K562 (cell line): ENCODE results near the gene NFATC2. TPM values are rescaled to one million over a fixed set of nuclear protein-coding genes. Genes with fewer than 3 reads are reported as not detected.

Experiments used
- ATAC-seq: fragments of 200-7000 bp; cut with Tn5 transposase; 3 replicates; pipeline ENCODE4 v1.9.1; 2020; ENCODE audit warnings: moderate library complexity
- BruUV-seq: library from RNA; stranded (reverse); fragments of 400-500 nt; replicated peaks from 2 replicates; lab custom pipeline; 2021; lab: Mats Ljungman, UMichigan
- CTCF ChIA-PET: fragments of 300-600 bp; formaldehyde crosslinking; extraction: SDS; loops from one replicate; lab custom pipeline; 2021; ENCODE audit warnings: low intra/inter-chr PET ratio; lab: Yijun Ruan, JAX
- POLR2A ChIA-PET: fragments of 300-600, 350-650 bp; sonication (Branson Sonifier 250); formaldehyde crosslinking; extraction: SDS; loops from one replicate; lab custom pipeline; 2021; ENCODE audit warnings: antibody characterized with exemption, inconsistent platforms; lab: Yijun Ruan, JAX
- DNase-seq, 4 experiments: peaks; one replicate each; pipeline versions ENCODE4 v3.0.0 to v3.0.0-alpha.2; 2011 to 2018; ENCODE audit warnings: low spot score in 3 of 4, mixed read lengths in 3 of 4; ENCODE audit errors: extremely low read depth in 1 of 4
- FAIRE-seq: peaks from 2 replicates; lab custom pipeline; 2011; peaks lifted over from hg19 to GRCh38; lab: Jason Lieb, UNC
- H2AFZ ChIP-seq: 2 replicates; pipeline ENCODE4 v1.6.0; 2011; ENCODE audit warnings: low read depth, low read length, control low read depth, inconsistent platforms
- H3K27ac ChIP-seq: fragments of 200-600 bp; 3 replicates; pipeline ENCODE4 v1.8.0; 2011; ENCODE audit warnings: low read depth, mild to moderate bottlenecking, control low read depth, inconsistent platforms, low read length, moderate library complexity, mixed read lengths; ENCODE audit errors: extremely low read depth
- H3K27me3 ChIP-seq, 2 experiments: fragments of 300-600 bp in 1 of 2; 2 replicates in 1 of 2; 3 replicates in 1 of 2; pipeline versions ENCODE4 v1.6.0 to v1.8.0; 2011; ENCODE audit warnings: inconsistent platforms in 2 of 2, low read length in 2 of 2, mild to moderate bottlenecking in 1 of 2, mixed read lengths in 1 of 2, moderate library complexity in 1 of 2; ENCODE audit not compliant: control insufficient read depth in 2 of 2, insufficient read depth in 2 of 2
- H3K36me3 ChIP-seq: fragments of 300-600 bp; 3 replicates; pipeline ENCODE4 v1.8.0; 2011; ENCODE audit warnings: mild to moderate bottlenecking, low read length, inconsistent platforms; ENCODE audit not compliant: control insufficient read depth, insufficient read depth
- H3K4me1 ChIP-seq, 2 experiments: fragments of 200-600 bp in 1 of 2; replicated peaks in 1 of 2; 2 replicates in 1 of 2; 3 replicates in 1 of 2; pipeline versions ENCODE4 v1.5.1 to v1.8.0; 2011; ENCODE audit warnings: inconsistent platforms in 2 of 2, low read length in 2 of 2, mild to moderate bottlenecking in 1 of 2, mixed read lengths in 1 of 2, moderate library complexity in 1 of 2; ENCODE audit not compliant: control insufficient read depth in 2 of 2, insufficient read depth in 2 of 2
- H3K4me2 ChIP-seq: 2 replicates; pipeline ENCODE4 v1.6.1; 2011; ENCODE audit warnings: low read length, control low read depth, inconsistent platforms, mixed read lengths; ENCODE audit not compliant: insufficient read depth
- H3K4me3 ChIP-seq: fragments of 200-600 bp; sonication (generic), shearing (Covaris generic); 2 replicates; pipeline ENCODE4 v1.5.1; 2016; ENCODE audit warnings: control low read depth, inconsistent platforms
- H3K79me2 ChIP-seq: fragments of 200-600 bp; 3 replicates; pipeline ENCODE4 v1.8.0; 2011; ENCODE audit warnings: low read length, inconsistent platforms; ENCODE audit not compliant: control insufficient read depth, insufficient read depth
- H3K9ac ChIP-seq, 2 experiments: 2 replicates each; pipeline versions ENCODE4 v1.6.0 to v1.6.1; 2011; ENCODE audit warnings: low read depth in 2 of 2, low read length in 2 of 2, control low read depth in 1 of 2, inconsistent platforms in 1 of 2, mild to moderate bottlenecking in 1 of 2, mixed read lengths in 1 of 2; ENCODE audit not compliant: insufficient read depth in 1 of 2
- H3K9me1 ChIP-seq: one replicate; pipeline ENCODE4 v1.6.0; 2011; ENCODE audit warnings: inconsistent platforms, mild to moderate bottlenecking, low read length, moderate library complexity; ENCODE audit not compliant: control insufficient read depth, insufficient read depth
- H3K9me3 ChIP-seq: replicated peaks from 2 replicates; pipeline ENCODE4 v1.5.1; 2011; ENCODE audit warnings: low read depth, low read length, inconsistent platforms; ENCODE audit not compliant: control insufficient read depth, insufficient read depth
- H4K20me1 ChIP-seq: replicated peaks from 2 replicates; pipeline ENCODE4 v1.6.1; 2011; ENCODE audit warnings: low read length, inconsistent platforms, mixed read lengths; ENCODE audit not compliant: control insufficient read depth, insufficient read depth
- ARID1B ChIP-seq: fragments of 450-650 bp; IDR thresholded peaks from 2 replicates; pipeline ENCODE4 v1.6.1; 2016; ENCODE audit warnings: antibody characterized with exemption, mild to moderate bottlenecking, inconsistent platforms
- ARID2 ChIP-seq: fragments of 450-650 bp; IDR thresholded peaks from 2 replicates; pipeline ENCODE4 v1.6.1; 2017; ENCODE audit warnings: antibody characterized with exemption, mild to moderate bottlenecking
- HDAC6 ChIP-seq: IDR thresholded peaks from 2 replicates; pipeline ENCODE4 v1.6.1; 2012; ENCODE audit warnings: low read depth, mild to moderate bottlenecking, control low read depth, inconsistent platforms, low read length, moderate library complexity
- L3MBTL2 ChIP-seq: fragments of 450-650 bp; IDR thresholded peaks from 2 replicates; pipeline ENCODE4 v1.6.1; 2016; ENCODE audit warnings: mild to moderate bottlenecking, moderate library complexity
- MEF2D ChIP-seq: conservative IDR thresholded peaks from 2 replicates; pipeline ENCODE4 v1.6.1; 2016; ENCODE audit warnings: low read depth, missing genetic modification characterization, missing compliant biosample characterization
- NCOA2 ChIP-seq, 2 experiments: fragments of 450-650 bp; IDR thresholded peaks; 2 replicates each; pipeline ENCODE4 v1.6.1; 2018; ENCODE audit warnings: mild to moderate bottlenecking in 2 of 2, moderate library complexity in 1 of 2; ENCODE audit not compliant: partially characterized antibody in 2 of 2
- POLR2AphosphoS2 ChIP-seq: IDR thresholded peaks from 2 replicates; pipeline ENCODE4 v1.6.1; 2012; ENCODE audit warnings: low read length, improper control_type of control experiment
- PRPF4 ChIP-seq: fragments of 200-400 bp; formaldehyde crosslinking; IDR thresholded peaks from one replicate; pipeline ENCODE4 v1.6.1; 2017; ENCODE audit warnings: low read length, low read depth, mild to moderate bottlenecking; ENCODE audit not compliant: insufficient read depth, poor library complexity, severe bottlenecking
- RFX1 ChIP-seq: fragments of 450-650 bp; IDR thresholded peaks from 2 replicates; pipeline ENCODE4 v1.6.1; 2016; ENCODE audit warnings: mild to moderate bottlenecking, moderate library complexity
- RNF2 ChIP-seq: sonication (generic); IDR thresholded peaks from 2 replicates; pipeline ENCODE4 v1.6.1; 2016
- SIN3B ChIP-seq: fragments of 450-650 bp; IDR thresholded peaks from 2 replicates; pipeline ENCODE4 v1.6.1; 2017; ENCODE audit warnings: low read depth, mild to moderate bottlenecking, moderate library complexity
- SMARCE1 ChIP-seq: fragments of 450-650 bp; IDR thresholded peaks from 2 replicates; pipeline ENCODE4 v1.7.1; 2016; ENCODE audit warnings: mild to moderate bottlenecking
- SNIP1 ChIP-seq: fragments of 450-650 bp; IDR thresholded peaks from 2 replicates; pipeline ENCODE4 v1.7.1; 2017; ENCODE audit warnings: low read depth, mild to moderate bottlenecking
- SNRNP70 ChIP-seq: fragments of 200-400 bp; formaldehyde crosslinking; optimal IDR thresholded peaks from 2 replicates; pipeline ENCODE3; 2017; ENCODE audit warnings: low read depth, low read length
- STAG1 ChIP-seq: sonication (generic); formaldehyde crosslinking; IDR thresholded peaks from 2 replicates; pipeline ENCODE4 v1.5.0; 2020; ENCODE audit warnings: missing genetic modification reagents, borderline replicate concordance
- TAF7 ChIP-seq: fragments of 450-650 bp; IDR thresholded peaks from 2 replicates; pipeline ENCODE4 v1.6.1; 2016; ENCODE audit warnings: missing genetic modification characterization, missing compliant biosample characterization
- ZNF124 ChIP-seq: sonication (generic); formaldehyde crosslinking; IDR thresholded peaks from 2 replicates; pipeline ENCODE4 v1.8.1; 2022; ENCODE audit warnings: missing genetic modification reagents
- ZNF79 ChIP-seq: fragments of 250-450 bp; sonication (Bioruptor Pico); IDR thresholded peaks from 2 replicates; pipeline ENCODE4 v1.4.0; 2020; ENCODE audit warnings: low read depth, mild to moderate bottlenecking, moderate library complexity
- WGBS: fragments of 100-300 bp; shearing (Covaris generic); methylation state at CpG from one replicate; pipeline ENCODE4 v1.1.6; 2016; ENCODE audit warnings: low coverage, mixed read lengths; ENCODE audit not compliant: insufficient coverage; ENCODE audit errors: missing lambda C conversion rate; 5-methylcytosine and 5-hydroxymethylcytosine counted together
- in situ Hi-C: fragments of 300-500 bp; cut with MboI; formaldehyde crosslinking; loops from 4 replicates; pipeline ENCODE4 v1.15.0; 2018; ENCODE audit warnings: inconsistent platforms, mixed read lengths
- intact Hi-C: fragments of 100-400 bp; cut with micrococcal nuclease; formaldehyde crosslinking; loops from 2 replicates; pipeline ENCODE4 v1.14.2; 2022
- polyA plus RNA-seq, 8 experiments: library from polyadenylated mRNA; depleted of rRNA in 4 of 8; stranded (reverse) in 5 of 8; unstranded in 3 of 8; fragments of >200 nt; fragmentation: Nextera tagmentation in 2 of 8; fragmentation: Illumina TruSeq in 1 of 8; extraction: Ambion mirVana in 2 of 8; extraction: Trizol in 1 of 8; gene quantifications; 2 replicates each; pipeline versions ENCODE4 v1.2.1 to v1.2.3, GENCODE V29; 2011 to 2014; ENCODE audit warnings: inconsistent platforms in 1 of 8, missing spikeins in 1 of 8
- total RNA-seq, 7 experiments: library from RNA; depleted of rRNA in 6 of 7; stranded (reverse); fragments of >200 nt in 6 of 7; fragmentation: Illumina TruSeq in 2 of 7; extraction: Trizol in 2 of 7; gene quantifications; 2 replicates each; pipeline versions ENCODE4 v1.2.1 to v1.2.3, GENCODE V29; 2011 to 2021; ENCODE audit warnings: low replicate concordance in 1 of 7
- TF ChIP-seq, protein P1 (sequence below): IDR thresholded peaks from 2 replicates; pipeline ENCODE4 v1.6.1; 2014; ENCODE audit warnings: antibody characterized with exemption
- TF ChIP-seq, protein P2 (sequence below): fragments of 450-650 bp; formaldehyde crosslinking; IDR thresholded peaks from 2 replicates; pipeline ENCODE4 v1.4.0; 2020; ENCODE audit warnings: mild to moderate bottlenecking, mixed read lengths
- TF ChIP-seq, protein P3 (sequence below): sonication (generic); formaldehyde crosslinking; IDR thresholded peaks from 2 replicates; pipeline ENCODE4 v1.5.0; 2020; ENCODE audit warnings: missing genetic modification reagents
- TF ChIP-seq, protein P4 (sequence below): sonication (generic); formaldehyde crosslinking; IDR thresholded peaks from 2 replicates; pipeline ENCODE4 v1.9.0; 2022; ENCODE audit warnings: mild to moderate bottlenecking, missing genetic modification reagents

The NFATC2 gene
- total and polyA plus RNA-seq, 9 of the 15 experiments (the other 6 are each of a cell fraction or from before 2014, with no cell fraction given): 1.9 to 11.2 (median 3.0) TPM

DNA sequence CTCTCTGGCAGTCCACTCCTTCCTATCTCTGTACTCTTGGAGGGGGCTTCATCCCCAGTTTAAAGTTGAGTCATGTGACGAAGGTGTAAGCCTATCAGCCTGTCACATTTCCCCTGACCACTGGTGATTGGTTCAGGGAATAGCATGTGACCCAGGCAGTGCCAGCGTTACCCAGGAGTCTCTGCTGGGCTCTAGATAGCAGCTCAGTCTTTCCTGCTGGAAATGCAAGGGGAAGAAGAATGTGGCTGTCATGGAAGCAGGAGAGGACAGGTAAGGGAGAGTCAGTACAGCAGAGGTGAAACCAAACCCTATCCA is 35.6 kb upstream of the NFATC2 start:
- ATAC-seq: peak; percentile 68
- H3K4me2 ChIP-seq: no peak overlapping the region; the same call in 1 of the 2 replicates
- H2AFZ ChIP-seq: peak overlapping the region; percentile 54
- in situ Hi-C loops (no loop called here), intact Hi-C loops (no loop called here)
- BruUV-seq: no TSS peak
- no peaks in the 10 kb centered on the region for H3K27me3 ChIP-seq
- FAIRE-seq: no peak
- no peaks in the 10 kb centered on the region for H3K79me2 ChIP-seq
- WGBS: 46% methylated on average over 2 of the region's 2 CpGs
- H4K20me1 ChIP-seq: no peaks in the 10 kb centered on the region
- H3K9me1 ChIP-seq: no peaks in the 10 kb centered on the region
- H3K36me3 ChIP-seq: no peaks in the 10 kb centered on the region
- H3K4me3 ChIP-seq: no peak overlapping the region
- CTCF ChIA-PET: no interaction called here
- no peaks in the 10 kb centered on the region; the same call in 1 of the 2 replicates for H3K9me3 ChIP-seq
- no peaks in the 10 kb centered on the region; a peak in 3 of 5 replicates for H3K4me1 ChIP-seq
- DNase-seq: peak in 3 of 4 experiments; percentile 35 to 59 (median 54)
- no peak overlapping the region for H3K9ac ChIP-seq
- POLR2A ChIA-PET: no interaction called here
- H3K27ac ChIP-seq: no peak overlapping the region
- TF ChIP-seq ZNF79 (CRISPR knock-in tag): no peak
- 0 out of 2 replicates have a peak, but pooled peaks have one; percentile 6 for TF ChIP-seq RFX1
- TF ChIP-seq, protein P1, sequence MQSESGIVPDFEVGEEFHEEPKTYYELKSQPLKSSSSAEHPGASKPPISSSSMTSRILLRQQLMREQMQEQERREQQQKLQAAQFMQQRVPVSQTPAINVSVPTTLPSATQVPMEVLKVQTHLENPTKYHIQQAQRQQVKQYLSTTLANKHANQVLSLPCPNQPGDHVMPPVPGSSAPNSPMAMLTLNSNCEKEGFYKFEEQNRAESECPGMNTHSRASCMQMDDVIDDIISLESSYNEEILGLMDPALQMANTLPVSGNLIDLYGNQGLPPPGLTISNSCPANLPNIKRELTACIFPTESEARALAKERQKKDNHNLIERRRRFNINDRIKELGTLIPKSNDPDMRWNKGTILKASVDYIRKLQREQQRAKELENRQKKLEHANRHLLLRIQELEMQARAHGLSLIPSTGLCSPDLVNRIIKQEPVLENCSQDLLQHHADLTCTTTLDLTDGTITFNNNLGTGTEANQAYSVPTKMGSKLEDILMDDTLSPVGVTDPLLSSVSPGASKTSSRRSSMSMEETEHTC: no peak
- TF ChIP-seq TAF7 (tag): no peak
- TF ChIP-seq PRPF4: no peak
- TF ChIP-seq, protein P2, sequence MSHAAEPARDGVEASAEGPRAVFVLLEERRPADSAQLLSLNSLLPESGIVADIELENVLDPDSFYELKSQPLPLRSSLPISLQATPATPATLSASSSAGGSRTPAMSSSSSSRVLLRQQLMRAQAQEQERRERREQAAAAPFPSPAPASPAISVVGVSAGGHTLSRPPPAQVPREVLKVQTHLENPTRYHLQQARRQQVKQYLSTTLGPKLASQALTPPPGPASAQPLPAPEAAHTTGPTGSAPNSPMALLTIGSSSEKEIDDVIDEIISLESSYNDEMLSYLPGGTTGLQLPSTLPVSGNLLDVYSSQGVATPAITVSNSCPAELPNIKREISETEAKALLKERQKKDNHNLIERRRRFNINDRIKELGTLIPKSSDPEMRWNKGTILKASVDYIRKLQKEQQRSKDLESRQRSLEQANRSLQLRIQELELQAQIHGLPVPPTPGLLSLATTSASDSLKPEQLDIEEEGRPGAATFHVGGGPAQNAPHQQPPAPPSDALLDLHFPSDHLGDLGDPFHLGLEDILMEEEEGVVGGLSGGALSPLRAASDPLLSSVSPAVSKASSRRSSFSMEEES (CRISPR knock-in tag): peak; percentile 44; the same call in 1 of the 2 replicates
- no peak for TF ChIP-seq SNIP1
- no peak for TF ChIP-seq POLR2AphosphoS2
- no peak for TF ChIP-seq ARID2
- TF ChIP-seq, protein P3, sequence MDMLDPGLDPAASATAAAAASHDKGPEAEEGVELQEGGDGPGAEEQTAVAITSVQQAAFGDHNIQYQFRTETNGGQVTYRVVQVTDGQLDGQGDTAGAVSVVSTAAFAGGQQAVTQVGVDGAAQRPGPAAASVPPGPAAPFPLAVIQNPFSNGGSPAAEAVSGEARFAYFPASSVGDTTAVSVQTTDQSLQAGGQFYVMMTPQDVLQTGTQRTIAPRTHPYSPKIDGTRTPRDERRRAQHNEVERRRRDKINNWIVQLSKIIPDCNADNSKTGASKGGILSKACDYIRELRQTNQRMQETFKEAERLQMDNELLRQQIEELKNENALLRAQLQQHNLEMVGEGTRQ (CRISPR knock-in tag): peak; percentile 83
- no peak for TF ChIP-seq STAG1 (CRISPR knock-in tag)
- TF ChIP-seq ARID1B: no peak
- no peak for TF ChIP-seq MEF2D (tag)
- TF ChIP-seq HDAC6: no peak
- TF ChIP-seq L3MBTL2: peak; percentile 23; the same call in 1 of the 2 replicates
- no peak for TF ChIP-seq SNRNP70
- TF ChIP-seq SMARCE1: no peak
- no peak for TF ChIP-seq ZNF124
- no peak for TF ChIP-seq SIN3B
- TF ChIP-seq, protein P4, sequence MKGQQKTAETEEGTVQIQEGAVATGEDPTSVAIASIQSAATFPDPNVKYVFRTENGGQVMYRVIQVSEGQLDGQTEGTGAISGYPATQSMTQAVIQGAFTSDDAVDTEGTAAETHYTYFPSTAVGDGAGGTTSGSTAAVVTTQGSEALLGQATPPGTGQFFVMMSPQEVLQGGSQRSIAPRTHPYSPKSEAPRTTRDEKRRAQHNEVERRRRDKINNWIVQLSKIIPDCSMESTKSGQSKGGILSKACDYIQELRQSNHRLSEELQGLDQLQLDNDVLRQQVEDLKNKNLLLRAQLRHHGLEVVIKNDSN (CRISPR knock-in tag): peak; percentile 80
- TF ChIP-seq NCOA2 (IDR thresholded peaks at IDR 0.05; ENCODE audit: partially characterized antibody in 2 of 2): no peak
- no peak for TF ChIP-seq RNF2
